ENCODE measurements around the gene VASN. TPM values are rescaled to one million over a fixed set of nuclear protein-coding genes. Genes with fewer than 3 reads are reported as not detected.

VASN gene
- total and polyA plus RNA-seq, 8 donors = 3.7 to 25.6 (median 10.9) TPM

DNA sequence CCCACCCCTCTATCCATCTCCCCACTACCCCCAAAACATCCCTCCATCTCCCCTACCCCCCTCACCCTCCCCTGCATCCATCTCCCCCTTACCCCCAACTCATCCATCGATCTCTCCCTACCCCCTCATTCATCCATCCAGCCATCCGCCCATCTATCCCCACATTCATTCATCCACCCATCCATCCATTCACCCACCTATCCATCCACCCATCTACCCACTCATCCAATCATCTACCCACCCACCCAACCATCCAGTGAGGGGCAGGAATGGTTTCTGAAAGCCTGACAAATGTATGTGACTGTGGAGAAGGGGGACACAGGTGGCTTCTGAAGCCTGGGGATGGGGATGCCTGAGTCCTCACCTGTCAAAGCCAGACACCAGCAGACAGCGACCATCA, 11.7 kb upstream of the VASN start:
- no peak for DNase-seq
- Histone ChIP-seq H3K27ac (no peak overlapping the region), H3K4me1 (peaks cover 0 to 7% (median 3%) of the 10 kb centered on the region in 4 donors), H3K4me3 (no peak overlapping the region), H3K9me3 (no peaks in the 10 kb centered on the region), H3K36me3 (peaks cover 30 to 96% (median 81%) of the 10 kb centered on the region in 4 donors), H3K27me3 (no peaks in the 10 kb centered on the region)
- intact Hi-C loops (cut with DNase I; ENCODE audit: low total_unique reads) = loop anchor here (5.0 kb wide), 1 partner anchor 42 kb away; no protein-coding TSS in a partner anchor
- TF ChIP-seq EP300 (IDR thresholded peaks at IDR 0.05) (no peak), CTCF (IDR thresholded peaks at IDR 0.05) (no peak), POLR2A (IDR thresholded peaks at IDR 0.05) (no peak), POLR2AphosphoS5 (IDR thresholded peaks at IDR 0.05) (no peak)
- 94 to 100% (median 96%) methylated on average over 3 of the region's 3 CpGs for WGBS, 5 donors

DNA sequence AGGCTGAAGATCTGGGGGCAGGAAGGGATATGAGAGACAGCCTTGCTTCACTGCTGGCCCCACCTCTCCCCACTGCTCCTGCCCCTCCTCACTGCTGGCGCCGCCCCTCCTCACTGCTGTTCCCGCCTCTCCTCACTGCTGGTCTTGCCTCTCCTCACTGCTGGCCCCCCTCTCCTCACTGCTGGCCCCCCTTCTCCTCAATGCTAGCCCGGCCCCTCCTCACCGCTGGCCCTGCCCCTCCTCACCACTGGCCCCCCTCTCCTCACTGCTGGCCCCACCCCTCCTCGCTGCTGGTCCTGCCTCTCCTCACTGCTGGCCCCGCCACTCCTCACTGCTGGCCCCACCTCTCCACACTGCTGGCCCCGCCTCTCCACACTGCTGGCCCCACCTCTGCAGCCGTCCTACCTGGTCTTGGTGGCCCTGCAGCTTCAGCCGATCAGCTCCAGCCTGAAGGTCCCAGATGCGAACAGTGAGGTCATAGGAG, 11.1 kb upstream of the VASN start:
- DNase-seq = no peak
- intact Hi-C loops (cut with DNase I; ENCODE audit: low total_unique reads) = no loop called here
- WGBS, 5 donors = 76 to 82% (median 78%) methylated on average over 7 to 11 of the region's 11 CpGs

DNA sequence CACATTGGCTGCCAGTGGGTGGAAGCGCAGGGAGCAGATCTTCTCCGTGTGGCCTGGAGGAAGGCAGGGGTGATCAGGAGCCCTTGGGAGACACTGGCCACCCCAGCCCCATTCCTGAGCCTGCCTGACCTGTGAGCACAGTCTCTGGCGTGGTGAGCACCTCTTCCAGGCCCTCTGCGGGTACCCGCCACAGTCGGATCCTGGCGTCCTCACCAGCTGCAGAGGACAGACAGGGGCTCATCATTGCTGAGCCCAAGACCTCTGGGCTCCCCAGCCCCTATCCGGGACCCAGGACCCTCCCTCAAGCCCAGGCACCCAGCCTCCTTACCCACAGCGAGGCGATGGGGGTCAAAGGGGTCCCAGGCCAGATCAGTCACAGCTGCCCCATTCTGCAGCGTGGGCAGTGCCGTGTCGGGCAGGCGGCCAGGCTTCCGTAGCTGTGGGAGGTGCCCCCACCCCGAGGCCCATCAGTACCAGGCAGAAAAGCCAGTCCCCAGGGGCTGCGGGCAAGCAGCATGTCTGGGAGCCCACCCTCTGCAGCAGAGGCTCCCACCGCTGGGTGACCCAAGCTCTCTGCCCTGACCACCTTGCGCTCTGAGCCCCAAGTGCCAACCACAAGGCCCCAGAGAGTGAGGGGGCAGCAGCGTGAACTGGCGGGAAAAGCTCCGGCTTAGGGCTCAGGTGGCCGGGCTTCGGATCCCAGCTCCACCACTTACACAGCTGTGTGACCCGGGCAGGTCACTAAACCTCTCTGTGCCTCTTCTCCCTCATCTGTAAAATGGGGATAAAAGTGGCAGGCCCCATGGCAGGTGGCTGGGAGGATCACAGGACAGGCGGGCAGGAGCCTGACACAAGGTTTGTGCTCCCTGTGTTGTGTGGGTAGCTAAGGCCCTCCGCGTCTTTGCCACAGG, 10.4 kb upstream of the VASN start:
- DNase-seq = no peak
- peaks cover 0 to 7% (median 3%) of the 10 kb centered on the region in 4 donors for H3K4me1 ChIP-seq
- no peak overlapping the region for H3K4me3 ChIP-seq
- TF ChIP-seq POLR2AphosphoS5 (IDR thresholded peaks at IDR 0.05) = no peak
- TF ChIP-seq EP300 (IDR thresholded peaks at IDR 0.05) = no peak
- TF ChIP-seq CTCF (IDR thresholded peaks at IDR 0.05) = no peak
- no peak for TF ChIP-seq POLR2A (IDR thresholded peaks at IDR 0.05)
- H3K36me3 ChIP-seq = peaks cover 34 to 98% (median 84%) of the 10 kb centered on the region in 4 donors
- H3K9me3 ChIP-seq = no peaks in the 10 kb centered on the region
- H3K27ac ChIP-seq = no peak overlapping the region
- intact Hi-C loops (cut with DNase I; ENCODE audit: low total_unique reads) = no loop called here
- no peaks in the 10 kb centered on the region for H3K27me3 ChIP-seq
- WGBS, 5 donors = 92 to 97% (median 97%) methylated on average over 16 to 28 of the region's 28 CpGs

More for the DNA sequence above, 11.1 kb upstream of the VASN start:
- Histone ChIP-seq H3K9me3 (no peaks in the 10 kb centered on the region), H3K36me3 (peaks cover 34 to 98% (median 83%) of the 10 kb centered on the region in 4 donors), H3K4me1 (peaks cover 0 to 7% (median 3%) of the 10 kb centered on the region in 4 donors), H3K27ac (no peak overlapping the region), H3K4me3 (no peak overlapping the region), H3K27me3 (no peaks in the 10 kb centered on the region)
- TF ChIP-seq EP300 (IDR thresholded peaks at IDR 0.05) (no peak), POLR2A (IDR thresholded peaks at IDR 0.05) (no peak), POLR2AphosphoS5 (IDR thresholded peaks at IDR 0.05) (no peak), CTCF (IDR thresholded peaks at IDR 0.05) (no peak)

DNA sequence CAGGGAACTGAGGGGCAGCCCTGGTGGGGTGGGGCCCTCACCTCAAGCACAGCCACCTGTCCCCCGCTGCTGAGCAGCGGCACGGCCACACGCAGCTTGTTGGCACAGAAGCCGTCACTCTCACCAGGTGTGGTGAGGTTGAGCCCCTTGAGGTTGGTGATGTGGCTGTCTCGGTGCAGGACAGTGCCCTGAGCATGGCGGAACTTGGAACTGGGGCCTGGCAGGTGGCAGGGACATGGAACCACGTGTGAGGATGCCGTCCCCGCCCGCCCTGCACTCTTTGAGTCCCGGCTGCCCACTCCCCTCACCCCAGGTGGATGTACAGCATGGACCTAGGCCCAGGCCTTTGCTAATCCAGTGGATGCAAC, 9.7 kb upstream of the VASN start:
- H3K4me1 ChIP-seq = peaks cover 0 to 7% (median 3%) of the 10 kb centered on the region in 4 donors
- 89 to 92% (median 91%) methylated on average over 9 to 12 of the region's 12 CpGs; no CpG with 5 or more reads in 1 of the 5 donors for WGBS, 5 donors
- H3K36me3 ChIP-seq = peaks cover 34 to 94% (median 78%) of the 10 kb centered on the region in 4 donors
- intact Hi-C loops (cut with DNase I; ENCODE audit: low total_unique reads) = no loop called here
- H3K27ac ChIP-seq = no peak overlapping the region
- TF ChIP-seq EP300 (IDR thresholded peaks at IDR 0.05) (no peak), CTCF (IDR thresholded peaks at IDR 0.05) (no peak), POLR2AphosphoS5 (IDR thresholded peaks at IDR 0.05) (no peak), POLR2A (IDR thresholded peaks at IDR 0.05) (no peak)
- no peaks in the 10 kb centered on the region for H3K9me3 ChIP-seq
- DNase-seq = no peak
- H3K4me3 ChIP-seq = no peak overlapping the region
- no peaks in the 10 kb centered on the region for H3K27me3 ChIP-seq
